Forelimb muscle (tissue), 1 donor: ENCODE results near the gene CNTN2. TPM values are rescaled to one million over a fixed set of nuclear protein-coding genes. Genes with fewer than 3 reads are reported as not detected.

Experiments used
- DNase-seq: peaks from one replicate; pipeline ENCODE4 v3.0.0-alpha.2; 2013; ENCODE audit warnings: low read depth
- polyA plus RNA-seq: library from polyadenylated mRNA; unstranded; fragments of 120-200 nt; gene quantifications from one replicate; pipeline ENCODE4 v1.2.1, GENCODE V29; 2013; ENCODE audit not compliant: insufficient read length

CNTN2 gene, protein sequence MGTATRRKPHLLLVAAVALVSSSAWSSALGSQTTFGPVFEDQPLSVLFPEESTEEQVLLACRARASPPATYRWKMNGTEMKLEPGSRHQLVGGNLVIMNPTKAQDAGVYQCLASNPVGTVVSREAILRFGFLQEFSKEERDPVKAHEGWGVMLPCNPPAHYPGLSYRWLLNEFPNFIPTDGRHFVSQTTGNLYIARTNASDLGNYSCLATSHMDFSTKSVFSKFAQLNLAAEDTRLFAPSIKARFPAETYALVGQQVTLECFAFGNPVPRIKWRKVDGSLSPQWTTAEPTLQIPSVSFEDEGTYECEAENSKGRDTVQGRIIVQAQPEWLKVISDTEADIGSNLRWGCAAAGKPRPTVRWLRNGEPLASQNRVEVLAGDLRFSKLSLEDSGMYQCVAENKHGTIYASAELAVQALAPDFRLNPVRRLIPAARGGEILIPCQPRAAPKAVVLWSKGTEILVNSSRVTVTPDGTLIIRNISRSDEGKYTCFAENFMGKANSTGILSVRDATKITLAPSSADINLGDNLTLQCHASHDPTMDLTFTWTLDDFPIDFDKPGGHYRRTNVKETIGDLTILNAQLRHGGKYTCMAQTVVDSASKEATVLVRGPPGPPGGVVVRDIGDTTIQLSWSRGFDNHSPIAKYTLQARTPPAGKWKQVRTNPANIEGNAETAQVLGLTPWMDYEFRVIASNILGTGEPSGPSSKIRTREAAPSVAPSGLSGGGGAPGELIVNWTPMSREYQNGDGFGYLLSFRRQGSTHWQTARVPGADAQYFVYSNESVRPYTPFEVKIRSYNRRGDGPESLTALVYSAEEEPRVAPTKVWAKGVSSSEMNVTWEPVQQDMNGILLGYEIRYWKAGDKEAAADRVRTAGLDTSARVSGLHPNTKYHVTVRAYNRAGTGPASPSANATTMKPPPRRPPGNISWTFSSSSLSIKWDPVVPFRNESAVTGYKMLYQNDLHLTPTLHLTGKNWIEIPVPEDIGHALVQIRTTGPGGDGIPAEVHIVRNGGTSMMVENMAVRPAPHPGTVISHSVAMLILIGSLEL
- polyA plus RNA-seq = 0.39 TPM

DNA sequence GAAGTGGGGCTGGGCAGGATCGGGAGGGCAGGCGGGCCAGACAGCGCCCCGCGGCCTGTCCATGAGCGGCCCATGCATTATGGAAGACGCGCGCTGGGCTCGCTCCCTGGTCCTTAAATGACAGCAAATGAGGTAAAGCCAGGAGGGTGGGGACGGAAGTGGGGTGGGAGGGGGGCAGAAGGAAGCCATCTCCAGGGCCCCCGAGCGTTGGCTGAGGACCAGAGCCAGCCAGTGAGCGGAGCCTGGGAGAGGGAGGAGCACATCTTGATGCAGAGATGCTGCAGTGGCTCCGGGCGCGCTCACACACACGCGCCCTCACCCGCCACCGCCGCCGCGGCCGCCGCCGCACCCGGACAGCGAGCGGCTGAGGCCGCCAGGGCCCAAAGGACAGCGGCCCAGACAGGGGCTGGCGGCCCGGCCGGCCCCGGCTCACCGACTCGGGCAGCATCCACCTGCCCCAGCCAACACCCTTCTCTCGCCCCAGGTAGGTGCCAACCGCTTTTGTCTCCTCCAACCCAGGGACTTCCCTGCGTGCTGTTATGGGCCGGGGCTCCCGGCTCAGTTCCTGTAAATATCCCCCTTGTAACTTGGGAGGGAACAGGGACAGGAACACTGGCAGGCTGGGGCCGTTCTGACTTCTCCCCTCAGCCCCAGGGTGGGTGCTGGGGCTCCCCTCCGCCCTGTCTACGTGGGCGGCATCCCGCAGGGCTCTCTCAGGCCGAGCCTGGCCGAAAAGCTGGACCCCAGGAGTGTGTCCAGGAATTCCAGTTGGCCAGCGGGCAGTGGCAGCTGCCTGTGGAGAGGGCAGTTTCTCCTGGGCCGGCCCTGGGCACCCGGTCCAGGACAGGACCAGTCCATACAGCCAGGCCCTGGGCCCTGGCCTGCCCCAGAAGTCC, at the start of gene CNTN2:
Gene CNTN2 (plus strand): TSS at position 302 of the 896 bp plus-strand sequence. CDS start 9,974 bp downstream, outside the sequence.
- no peak for DNase-seq

DNA sequence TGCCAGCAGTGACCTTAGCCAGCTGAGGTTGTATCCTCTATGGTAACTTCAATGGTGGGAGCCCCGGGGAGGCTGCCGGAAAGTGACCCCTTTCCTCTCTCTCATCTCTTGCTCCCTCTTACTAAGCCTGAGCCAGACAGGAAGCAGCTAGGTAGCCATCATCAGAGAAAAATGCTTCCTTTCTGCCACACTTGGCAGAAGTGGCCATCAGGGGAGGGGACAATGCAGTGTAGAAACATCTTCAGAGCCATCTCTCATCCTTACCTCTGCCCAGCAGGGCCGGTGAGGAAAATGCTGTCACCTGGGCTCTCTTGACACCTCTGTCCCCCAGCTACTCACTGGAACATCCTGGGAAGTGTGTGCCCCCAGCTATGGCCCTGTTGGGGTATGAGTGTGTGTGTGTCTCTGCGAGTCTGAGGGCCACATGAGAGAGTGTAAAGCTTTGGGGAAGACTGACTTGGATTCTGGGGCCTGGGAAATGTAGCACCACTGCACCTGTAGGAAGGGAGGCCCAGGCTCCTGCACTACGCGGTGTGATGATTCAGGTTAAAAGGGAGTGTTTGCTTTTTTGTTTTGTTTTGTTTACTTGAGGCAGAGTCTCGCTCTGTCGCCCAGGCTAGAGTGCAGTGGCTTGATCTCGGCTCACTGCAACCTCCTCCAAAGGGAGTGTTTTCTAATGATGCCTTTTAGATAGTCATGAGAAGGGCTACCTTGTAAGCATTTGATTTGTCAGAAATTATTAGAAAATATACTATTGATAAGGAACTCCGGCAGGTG, 48.7 kb upstream of the CNTN2 start:
- no peak for DNase-seq

DNA sequence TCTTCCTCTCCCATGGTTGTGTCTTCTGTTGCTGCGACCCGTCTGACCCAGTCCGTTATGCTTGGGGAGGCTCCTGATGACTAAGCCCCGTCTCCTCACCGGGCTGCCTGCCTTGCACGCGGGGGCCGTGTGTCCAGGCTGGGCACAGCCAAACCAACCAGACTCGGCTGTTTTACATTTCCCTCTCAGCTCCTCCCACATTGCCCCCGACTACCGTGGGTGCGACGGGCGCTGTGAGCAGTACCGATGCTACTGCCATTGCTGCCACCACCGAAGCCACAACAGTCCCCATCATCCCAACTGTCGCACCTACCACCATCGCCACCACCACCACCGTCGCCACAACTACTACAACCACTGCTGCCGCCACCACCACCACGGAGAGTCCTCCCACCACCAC, 46.0 kb upstream of the CNTN2 start:
- DNase-seq = no peak

DNA sequence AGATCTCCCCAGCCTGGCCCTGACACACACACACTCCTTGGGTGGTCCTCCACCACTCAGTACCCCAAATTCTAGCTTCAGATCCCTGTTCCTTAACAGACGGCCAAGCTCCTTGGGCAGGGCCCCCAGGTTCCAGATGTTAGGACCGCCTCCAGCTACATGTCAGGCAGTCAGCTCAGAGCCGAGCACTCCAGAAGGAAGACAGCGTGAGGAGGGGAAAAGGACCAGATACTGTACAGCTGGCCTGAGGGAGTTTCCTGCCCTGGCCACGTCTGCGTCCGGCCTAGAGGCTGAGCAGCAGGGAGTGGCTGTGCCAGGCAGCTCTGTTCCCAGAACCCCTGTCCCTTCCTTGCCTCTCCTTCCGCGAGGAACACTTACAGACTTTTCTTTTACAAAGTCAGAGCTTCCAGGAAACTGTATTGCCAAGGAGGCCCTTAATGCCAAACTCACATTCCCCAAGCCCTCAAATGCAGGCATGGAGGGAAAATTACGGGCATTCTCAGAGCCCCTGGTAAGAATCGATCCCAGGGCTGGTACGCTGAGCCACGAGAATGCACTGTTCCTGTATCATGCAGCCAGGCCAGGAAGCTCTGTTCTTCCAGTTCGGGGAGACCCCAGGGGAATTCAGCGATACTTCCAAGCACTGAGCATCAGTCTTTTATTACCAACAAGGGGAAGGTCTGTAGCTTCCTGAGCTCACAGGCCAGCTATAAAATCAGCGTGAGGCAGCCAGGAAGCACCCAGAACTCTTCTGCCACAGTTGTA, 45.2 kb upstream of the CNTN2 start:
- no peak for DNase-seq

DNA sequence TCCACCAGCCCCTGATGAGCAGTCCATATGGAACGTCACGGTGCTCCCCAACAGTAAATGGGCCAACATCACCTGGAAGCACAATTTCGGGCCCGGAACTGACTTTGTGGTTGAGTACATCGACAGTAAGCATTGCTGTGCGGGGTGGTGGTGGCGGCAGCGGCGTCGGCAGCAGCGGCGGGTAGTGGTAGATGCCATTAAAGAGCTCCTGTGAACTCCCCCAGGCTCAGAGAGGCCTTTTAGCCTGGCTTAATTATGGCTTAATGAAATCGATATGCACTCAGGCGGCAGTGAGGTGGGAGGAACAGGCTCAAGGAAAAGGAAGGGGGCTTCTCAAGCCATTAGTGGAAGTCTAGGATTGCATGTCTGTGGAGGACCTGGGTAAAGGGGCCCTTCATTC, 41.9 kb upstream of the CNTN2 start:
- DNase-seq = no peak

DNA sequence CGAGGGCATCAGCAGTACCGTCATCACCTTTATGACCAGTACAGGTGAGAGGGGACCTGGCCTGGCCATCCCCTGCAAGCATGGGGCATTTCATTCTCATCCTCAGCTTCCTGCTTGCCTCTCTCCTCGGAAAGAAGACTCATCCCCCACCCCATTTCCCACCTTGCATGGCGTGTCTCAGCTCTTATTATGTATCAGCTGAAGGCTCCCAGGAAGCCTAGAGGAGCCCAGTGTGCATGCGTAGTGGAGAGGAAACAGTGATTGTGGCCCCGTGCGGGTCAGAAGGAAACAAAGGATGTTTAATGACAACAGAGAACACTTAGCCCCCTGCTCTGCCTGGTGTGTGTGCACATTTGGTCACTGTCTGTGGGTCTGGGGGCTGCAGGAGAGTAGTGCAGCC, 40.3 kb upstream of the CNTN2 start:
- DNase-seq = no peak

DNA sequence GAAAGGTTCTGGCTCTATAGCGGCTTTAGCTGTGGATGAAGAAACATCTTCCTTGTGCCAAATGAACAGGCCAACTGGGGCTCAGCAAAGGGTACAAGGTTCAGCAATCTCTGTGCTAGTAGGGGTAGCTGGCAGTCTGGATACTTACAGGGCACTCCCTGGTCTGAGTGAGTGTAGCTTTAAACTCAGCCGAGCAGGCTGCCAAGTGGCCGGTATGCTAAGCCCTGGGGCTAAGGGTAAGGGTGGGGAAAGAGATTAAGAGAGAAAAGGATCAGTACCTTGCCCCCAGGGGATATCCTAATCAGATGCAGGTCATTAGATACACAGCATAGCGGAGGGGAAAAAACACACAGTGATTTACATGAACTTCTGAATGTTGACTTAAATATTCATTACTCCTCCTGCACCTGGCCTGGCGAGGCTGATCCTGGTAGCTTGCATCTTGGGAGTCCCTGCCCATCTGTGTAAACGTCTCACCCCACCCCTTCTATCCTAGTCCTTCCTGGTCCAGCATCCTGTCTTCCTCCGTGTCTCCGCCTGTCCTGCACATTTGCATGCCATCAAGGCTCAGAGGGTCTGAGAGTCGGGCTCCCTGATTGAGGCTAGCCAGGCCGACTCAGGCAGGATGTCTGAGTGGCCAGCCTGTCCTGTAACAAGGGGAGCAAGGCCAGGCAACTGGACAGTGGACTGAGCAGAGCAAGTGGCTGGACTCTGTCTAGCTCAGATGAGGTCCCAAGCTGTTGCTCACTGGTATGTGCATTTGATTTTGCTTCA, 39.5 kb upstream of the CNTN2 start:
- DNase-seq = no peak

DNA sequence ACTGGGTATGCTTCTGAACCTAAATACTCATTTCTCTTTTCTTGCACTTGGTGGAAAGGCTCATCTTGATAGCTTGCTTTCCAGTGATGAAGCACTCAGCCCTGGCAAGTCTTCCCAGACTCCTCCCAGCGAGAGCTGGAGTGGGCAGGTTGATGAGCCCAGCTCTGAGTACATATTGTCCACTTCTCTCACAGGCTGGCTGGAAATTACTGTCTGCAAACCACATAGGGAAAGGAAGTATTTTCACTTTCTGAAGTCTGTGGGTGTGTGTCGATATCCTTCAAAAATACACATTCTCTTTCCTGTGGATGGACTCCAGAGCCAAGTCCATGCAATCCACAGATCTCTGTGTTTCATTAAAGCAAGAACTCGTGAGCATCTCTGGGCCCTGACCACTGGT, 38.7 kb upstream of the CNTN2 start:
- no peak for DNase-seq

DNA sequence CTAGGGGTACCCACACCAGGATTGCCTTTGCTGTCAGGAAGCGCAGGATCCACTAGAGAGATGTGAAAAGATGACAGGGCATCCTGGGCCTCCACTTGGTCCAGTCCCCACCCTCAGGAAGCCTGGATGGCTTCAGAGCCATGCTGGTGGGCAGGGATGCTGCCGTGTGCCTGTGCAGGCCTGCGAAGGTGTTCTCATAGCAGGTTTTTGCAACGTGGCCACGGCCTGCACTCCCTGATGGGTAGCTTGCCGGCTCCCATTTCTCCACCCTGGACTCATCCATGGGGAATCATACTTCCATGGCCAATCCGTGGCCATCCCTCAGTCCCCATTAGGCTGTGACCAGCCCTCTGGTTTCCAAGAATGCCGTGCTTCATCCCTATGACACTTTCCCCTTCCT, 34.1 kb upstream of the CNTN2 start:
- DNase-seq = no peak

DNA sequence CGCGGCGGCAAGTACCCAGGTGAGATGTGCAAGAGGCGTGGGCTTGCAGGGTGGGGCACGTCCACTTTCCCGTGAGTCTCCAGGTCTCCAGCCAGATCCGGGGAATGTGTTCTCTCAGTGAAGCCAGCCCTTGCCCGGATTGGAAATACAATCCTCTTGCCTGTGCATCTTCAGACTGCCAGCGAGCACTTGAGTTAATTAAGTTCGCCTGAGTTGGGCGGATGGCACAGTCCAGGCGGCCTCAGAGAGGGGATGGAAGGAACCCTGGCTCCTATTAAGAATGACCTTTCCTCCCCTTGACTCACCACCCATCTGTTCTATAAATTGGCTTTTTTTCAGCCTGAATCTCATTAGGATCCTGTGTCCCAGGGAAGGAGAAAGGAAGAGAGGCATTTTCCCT, 33.3 kb upstream of the CNTN2 start:
- DNase-seq = no peak

DNA sequence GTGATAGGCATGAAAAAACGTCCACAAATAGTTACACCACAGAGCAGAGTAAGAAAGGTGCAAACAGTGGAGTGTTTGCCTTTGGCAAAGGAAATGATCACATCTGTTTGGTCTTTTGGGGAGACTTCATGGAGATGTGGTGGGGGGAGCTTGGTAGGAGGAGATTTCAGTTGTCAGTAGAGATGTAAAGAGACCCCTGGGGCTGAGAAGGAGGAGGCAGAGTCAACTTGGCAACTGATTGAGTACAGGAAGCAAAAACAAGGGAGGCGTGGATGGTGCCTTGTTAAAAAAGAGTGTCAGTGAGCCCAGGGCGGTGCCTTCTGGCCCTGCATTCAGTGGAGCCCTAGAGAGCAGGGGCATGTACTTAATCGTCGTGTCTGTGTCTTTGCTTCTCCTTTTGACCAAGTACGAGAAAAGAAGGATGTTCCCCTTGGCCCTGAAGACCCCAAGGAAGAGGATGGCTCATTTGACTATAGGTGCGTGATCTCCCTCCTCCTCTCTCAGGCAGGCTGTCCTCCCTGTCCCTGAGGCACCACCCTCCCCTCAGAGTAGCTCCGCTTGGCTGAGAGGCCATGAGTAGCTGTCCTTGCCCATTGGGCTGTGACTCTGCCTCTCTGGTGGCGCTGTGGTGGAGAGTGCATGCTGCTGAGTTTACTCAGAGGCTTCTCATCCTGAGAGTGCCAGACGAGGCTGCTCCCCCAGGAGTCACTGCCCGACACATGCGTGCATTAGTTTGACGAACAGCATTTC, 30.4 kb upstream of the CNTN2 start:
- no peak for DNase-seq

DNA sequence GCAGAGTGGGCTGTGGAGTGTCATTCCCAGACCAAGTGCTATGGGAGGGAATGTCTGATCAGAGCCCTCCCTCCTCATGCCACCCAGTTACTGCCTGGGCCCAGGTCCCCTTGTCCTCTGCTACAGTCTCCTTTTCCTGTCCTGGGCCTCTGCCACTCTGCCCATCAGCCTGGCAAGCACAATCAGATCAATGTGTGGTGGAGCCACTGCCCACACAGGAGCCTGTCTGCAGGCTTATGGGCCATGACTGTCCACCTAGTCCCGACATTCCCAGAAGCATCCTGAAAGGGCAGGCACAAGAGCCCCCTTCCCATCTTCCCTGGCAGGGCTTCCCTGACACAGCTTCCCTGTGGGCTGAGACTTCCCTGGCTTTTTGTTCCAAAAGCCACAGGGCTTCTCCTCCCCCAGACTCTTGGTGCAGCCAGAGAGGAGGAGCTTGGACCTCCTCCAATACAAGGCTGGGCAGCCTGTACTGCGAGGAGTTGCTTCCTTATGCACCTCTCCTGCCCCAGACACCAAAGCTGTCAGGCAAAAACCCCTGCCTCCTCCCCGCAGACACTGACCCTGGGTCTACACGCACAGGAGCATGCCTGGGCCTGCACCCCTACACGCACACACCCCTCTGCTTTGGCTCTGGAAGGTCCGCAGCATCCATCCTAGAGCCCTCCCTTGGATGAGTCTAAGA, 29.2 kb upstream of the CNTN2 start:
- no peak for DNase-seq

DNA sequence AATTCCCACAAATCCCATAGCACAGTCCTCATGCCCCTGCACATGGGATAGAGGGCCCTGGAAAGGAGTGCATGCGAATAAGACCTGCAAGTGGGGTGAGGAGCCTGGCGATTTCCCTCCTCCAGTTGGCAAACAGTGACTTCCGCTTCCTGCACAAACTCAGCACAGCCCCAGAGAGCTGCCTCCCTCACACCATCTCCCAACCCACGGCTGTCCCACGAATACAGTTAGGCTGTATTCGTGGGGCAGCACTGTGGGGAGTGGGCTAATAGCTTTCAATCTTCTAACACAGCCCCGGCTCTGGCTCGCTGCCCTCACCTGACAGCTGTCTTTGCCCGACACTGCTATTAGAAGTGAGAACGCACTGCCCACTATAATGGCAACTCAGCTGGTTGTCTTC, 28.2 kb upstream of the CNTN2 start:
- DNase-seq = no peak

DNA sequence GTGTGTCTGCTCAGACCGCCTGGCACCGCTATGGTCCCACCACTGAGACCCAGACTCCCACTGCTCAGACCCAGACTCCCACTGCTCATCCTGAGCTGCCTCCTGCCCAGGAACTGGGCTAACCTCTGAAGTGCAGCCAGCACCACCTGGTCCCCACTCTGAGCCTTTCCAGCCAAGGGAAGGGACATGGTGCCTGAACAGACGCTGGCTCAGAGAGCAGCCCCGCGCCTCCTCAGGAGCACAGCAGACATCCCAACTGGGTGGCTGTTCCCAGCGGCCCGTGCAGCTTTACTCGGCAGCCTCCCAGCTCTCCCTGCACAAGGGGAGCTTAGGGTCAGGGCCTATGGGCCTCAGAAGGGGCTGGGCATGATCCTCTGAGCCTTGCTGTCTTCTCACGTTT, 27.8 kb upstream of the CNTN2 start:
- DNase-seq = no peak

DNA sequence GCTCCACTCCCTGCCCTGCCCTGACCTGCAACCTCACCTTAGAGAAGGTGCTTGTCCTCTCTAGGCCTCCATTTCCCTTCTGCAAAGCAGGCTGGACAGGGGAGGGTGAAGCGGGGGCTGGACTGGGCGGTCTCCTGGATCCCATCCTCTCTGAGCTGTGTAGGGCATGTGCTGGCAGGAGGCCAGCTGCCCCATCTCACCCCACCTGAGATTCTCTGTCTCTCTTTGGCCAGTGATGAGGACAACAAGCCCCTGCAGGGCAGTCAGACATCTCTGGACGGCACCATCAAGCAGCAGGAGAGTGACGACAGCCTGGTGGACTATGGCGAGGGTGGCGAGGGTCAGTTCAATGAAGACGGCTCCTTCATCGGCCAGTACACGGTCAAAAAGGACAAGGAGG, 26.9 kb upstream of the CNTN2 start:
- no peak for DNase-seq

DNA sequence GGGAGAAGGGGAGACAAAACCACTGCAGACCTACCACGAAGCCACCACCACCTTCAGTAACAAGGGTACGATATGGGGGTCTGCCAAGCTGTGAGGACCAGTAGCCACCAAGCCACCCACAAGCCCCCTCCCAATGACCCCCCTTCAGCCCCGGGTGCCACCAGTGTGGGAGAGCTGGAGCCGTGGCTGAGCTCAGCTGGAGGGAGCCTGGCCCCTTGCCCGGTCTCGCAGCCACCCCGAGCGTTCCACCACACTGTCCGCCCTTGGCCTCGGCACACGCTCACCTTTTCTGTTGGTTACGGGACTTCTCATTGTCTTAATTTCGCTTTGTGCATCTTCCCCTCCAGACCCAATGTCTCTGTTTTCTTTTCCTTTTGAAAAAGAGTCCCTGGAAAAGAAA, 26.4 kb upstream of the CNTN2 start:
- no peak for DNase-seq

DNA sequence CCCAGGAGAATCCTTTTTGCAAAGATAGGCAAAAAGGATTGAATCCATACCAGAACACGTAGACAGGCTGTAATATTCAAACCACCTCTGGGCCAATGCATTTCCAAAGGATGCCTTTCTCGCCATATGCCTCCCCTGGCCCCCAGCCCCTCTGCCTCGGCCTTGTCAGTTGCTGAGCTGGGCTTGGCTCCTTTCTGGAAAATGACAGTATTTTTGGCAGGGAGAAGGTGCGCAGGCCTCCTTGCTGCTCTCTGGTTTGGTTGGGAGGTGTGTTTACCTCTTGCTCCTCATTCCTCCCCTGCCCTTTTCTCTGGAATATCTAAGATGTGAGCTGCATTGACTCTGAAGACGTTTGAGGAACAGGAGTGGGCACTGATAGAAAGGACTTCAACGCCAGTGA, 26.0 kb upstream of the CNTN2 start:
- no peak for DNase-seq

DNA sequence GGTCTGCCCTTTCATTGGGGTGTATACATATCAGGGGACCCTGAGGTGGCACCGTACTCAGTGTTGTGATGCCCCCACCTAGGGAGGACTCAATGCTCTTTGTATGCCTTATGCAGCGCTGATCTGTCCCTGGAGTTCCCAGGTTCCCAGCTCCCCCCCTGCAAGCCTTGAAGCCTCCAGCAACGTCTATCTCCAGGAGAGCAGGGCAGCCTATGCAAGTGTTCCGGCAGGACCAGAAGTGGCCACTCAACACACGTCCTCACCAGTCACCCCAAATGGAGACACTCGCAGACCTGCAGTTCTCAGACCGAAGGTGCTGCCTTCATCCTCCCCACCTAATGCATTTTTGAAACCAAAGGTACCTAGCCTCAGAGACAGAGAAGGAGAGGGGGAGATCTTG, 25.2 kb upstream of the CNTN2 start:
- DNase-seq = no peak
